K562 (cell line): Measurements from ENCODE around the gene TRIM25. TPM values are rescaled to one million over a fixed set of nuclear protein-coding genes. Genes with fewer than 3 reads are reported as not detected.

ENCODE experiments used
- ASH1L ChIP-seq: fragments of 450-650 bp; IDR thresholded peaks from 2 replicates; pipeline ENCODE4 v1.6.1; 2018; ENCODE audit warnings: borderline replicate concordance, mild to moderate bottlenecking, low read depth; ENCODE audit not compliant: partially characterized antibody
- ATF3 ChIP-seq, 2 experiments: fragments of 450-650 bp in 1 of 2; sonication (generic) in 1 of 2; formaldehyde crosslinking in 1 of 2; IDR thresholded peaks in 1 of 2; conservative IDR thresholded peaks in 1 of 2; 2 replicates each; pipeline versions ENCODE4 v1.6.1 to v1.8.1; 2016 to 2023; ENCODE audit warnings: mild to moderate bottlenecking in 2 of 2, moderate library complexity in 2 of 2, inconsistent platforms in 1 of 2, missing genetic modification reagents in 1 of 2
- EWSR1 ChIP-seq: fragments of 450-650 bp; IDR thresholded peaks from 2 replicates; pipeline ENCODE4 v1.6.1; 2018; ENCODE audit warnings: borderline replicate concordance, mild to moderate bottlenecking, low read depth, moderate library complexity; ENCODE audit not compliant: partially characterized antibody
- FOXA3 ChIP-seq, 2 experiments: fragments of 450-650 bp in 1 of 2; sonication (generic) in 1 of 2; formaldehyde crosslinking; IDR thresholded peaks in 1 of 2; conservative IDR thresholded peaks in 1 of 2; 2 replicates each; pipeline versions ENCODE4 v1.4.0 to v1.8.0; 2020 to 2022; ENCODE audit warnings: mild to moderate bottlenecking in 2 of 2, missing genetic modification reagents in 1 of 2
- FOXP1 ChIP-seq: sonication (generic); formaldehyde crosslinking; IDR thresholded peaks from 2 replicates; pipeline ENCODE4 v1.8.0; 2022; ENCODE audit warnings: mild to moderate bottlenecking, missing genetic modification reagents
- HNRNPUL1 ChIP-seq: fragments of 200-400 bp; formaldehyde crosslinking; IDR thresholded peaks from 2 replicates; pipeline ENCODE4 v1.6.1; 2017; ENCODE audit warnings: low read length
- IRF9 ChIP-seq: fragments of 450-650 bp; IDR thresholded peaks from 2 replicates; pipeline ENCODE4 v1.6.1; 2016; ENCODE audit warnings: missing biosample characterization, missing genetic modification characterization
- KDM5B ChIP-seq: fragments of 200-600 bp; sonication (generic); IDR thresholded peaks from 2 replicates; pipeline ENCODE4 v1.6.1; 2012; ENCODE audit warnings: low read depth, mild to moderate bottlenecking, moderate library complexity, low read length, control low read depth, inconsistent platforms; ENCODE audit not compliant: insufficient replicate concordance
- MIER1 ChIP-seq: fragments of 450-650 bp; IDR thresholded peaks from 2 replicates; pipeline ENCODE4 v1.6.1; 2016; ENCODE audit warnings: antibody characterized with exemption, mild to moderate bottlenecking, low read depth
- MLX ChIP-seq, 2 experiments: fragments of 450-650 bp in 1 of 2; sonication (generic) in 1 of 2; formaldehyde crosslinking; conservative IDR thresholded peaks; 2 replicates each; pipeline versions ENCODE4 v1.4.0 to v1.8.1; 2020 to 2022; ENCODE audit warnings: mild to moderate bottlenecking in 1 of 2, missing genetic modification reagents in 1 of 2
- NFIX ChIP-seq: fragments of 250-450 bp; sonication (Bioruptor Pico); IDR thresholded peaks from 2 replicates; pipeline ENCODE4 v1.4.0; 2020; ENCODE audit warnings: low read depth, mild to moderate bottlenecking, moderate library complexity
- RNF2 ChIP-seq: sonication (generic); IDR thresholded peaks from 2 replicates; pipeline ENCODE4 v1.6.1; 2016
- SAFB2 ChIP-seq: fragments of 200-400 bp; formaldehyde crosslinking; IDR thresholded peaks from 2 replicates; pipeline ENCODE4 v1.6.1; 2018; ENCODE audit warnings: borderline replicate concordance, low read length, low read depth, moderate library complexity; ENCODE audit not compliant: severe bottlenecking
- SAP30 ChIP-seq: fragments of 200-600 bp; sonication (generic); IDR thresholded peaks from 2 replicates; pipeline ENCODE4 v1.6.1; 2012; ENCODE audit warnings: borderline replicate concordance, low read depth, mild to moderate bottlenecking, moderate library complexity, low read length, control low read depth, inconsistent platforms; ENCODE audit not compliant: insufficient read depth, poor library complexity, severe bottlenecking
- SIN3A ChIP-seq, 2 experiments: fragments of 150-350 bp in 1 of 2; IDR thresholded peaks; 2 replicates each; pipeline ENCODE4 v1.6.1; 2011 to 2016; ENCODE audit warnings: borderline replicate concordance in 2 of 2, low read depth in 2 of 2, low read length in 2 of 2, mild to moderate bottlenecking in 2 of 2, moderate library complexity in 2 of 2; ENCODE audit not compliant: control insufficient read depth in 1 of 2
- ZC3H11A ChIP-seq: IDR thresholded peaks from 2 replicates; pipeline ENCODE4 v1.6.1; 2012; ENCODE audit warnings: low read depth, low read length, improper control_type of control experiment
- ZNF134 ChIP-seq: fragments of 250-450 bp; sonication (Bioruptor Pico); conservative IDR thresholded peaks from 2 replicates; pipeline ENCODE4 v1.4.0; 2020
- ZNF212 ChIP-seq: fragments of 450-650 bp; formaldehyde crosslinking; IDR thresholded peaks from 2 replicates; pipeline ENCODE4 v1.4.0; 2020; ENCODE audit warnings: mild to moderate bottlenecking
- ZNF277 ChIP-seq: fragments of 250-450 bp; sonication (Bioruptor Pico); IDR thresholded peaks from 2 replicates; pipeline ENCODE4 v1.8.0; 2022; ENCODE audit warnings: inconsistent platforms, mild to moderate bottlenecking, moderate library complexity, borderline replicate concordance
- ZNF311 ChIP-seq: fragments of 250-450 bp; sonication (Bioruptor Pico); IDR thresholded peaks from 2 replicates; pipeline ENCODE4 v1.4.0; 2020; ENCODE audit warnings: mild to moderate bottlenecking, moderate library complexity
- polyA plus RNA-seq, 8 experiments: library from polyadenylated mRNA; depleted of rRNA in 4 of 8; stranded (reverse) in 5 of 8; unstranded in 3 of 8; fragments of >200 nt; fragmentation: Nextera tagmentation in 2 of 8; fragmentation: Illumina TruSeq in 1 of 8; extraction: Ambion mirVana in 2 of 8; extraction: Trizol in 1 of 8; gene quantifications; 2 replicates each; pipeline versions ENCODE4 v1.2.1 to v1.2.3, GENCODE V29; 2011 to 2014; ENCODE audit warnings: inconsistent platforms in 1 of 8, missing spikeins in 1 of 8
- total RNA-seq, 7 experiments: library from RNA; depleted of rRNA in 6 of 7; stranded (reverse); fragments of >200 nt in 6 of 7; fragmentation: Illumina TruSeq in 2 of 7; extraction: Trizol in 2 of 7; gene quantifications; 2 replicates each; pipeline versions ENCODE4 v1.2.1 to v1.2.3, GENCODE V29; 2011 to 2021; ENCODE audit warnings: low replicate concordance in 1 of 7

The TRIM25 gene
- total and polyA plus RNA-seq, 9 of the 15 experiments (the other 6 are each of a cell fraction or from before 2014, with no cell fraction given) = 5.9 to 49.5 (median 24.5) TPM

- TF ChIP-seq ASH1L (no peak), SAFB2 (no peak), MLX (CRISPR knock-in tag; conservative IDR thresholded peaks at IDR 0.05) (no peak), ZNF277 (no peak), ATF3 (IDR thresholded peaks at IDR 0.05) (no peak), ATF3 (CRISPR knock-in tag; conservative IDR thresholded peaks at IDR 0.05) (no peak), IRF9 (tag) (no peak), EWSR1 (no peak), NFIX (CRISPR knock-in tag) (no peak), ZNF311 (no peak), FOXA3 (CRISPR knock-in tag; conservative IDR thresholded peaks at IDR 0.05 in 1 of 2, IDR thresholded peaks at IDR 0.05 in 1 of 2) (0 out of 4 replicates have a peak, but pooled peaks of 1 of the 2 experiments have one; percentile 5), HNRNPUL1 (no peak), ZNF212 (CRISPR knock-in tag) (no peak), ZC3H11A (no peak), SAP30 (no peak), KDM5B (no peak), FOXP1 (CRISPR knock-in tag) (no peak), MIER1 (no peak), RNF2 (no peak), ZNF134 (CRISPR knock-in tag) (no peak), SIN3A (IDR thresholded peaks at IDR 0.05; ENCODE audit: borderline replicate concordance in 2 of 2, control insufficient read depth in 1 of 2, low read depth in 2 of 2, low read length in 2 of 2) (no peak)
Measured at GRCh38 chr17:56913353-56913866, 439 bp downstream of the TRIM25 start (continued).
